Hepatocyte (in vitro differentiated cells): ENCODE data around the gene CCDC88C.

Experiments
- CTCF ChIP-seq: fragments of 200-600 bp; sonication (generic); IDR thresholded peaks from 2 replicates; pipeline ENCODE4 v1.5.1; 2016; ENCODE audit warnings: antibody characterized with exemption, mild to moderate bottlenecking; ENCODE audit not compliant: poor library complexity
- EZH2 ChIP-seq: fragments of 200-600 bp; sonication (generic); IDR thresholded peaks from 2 replicates; pipeline ENCODE4 v1.6.1; 2016; ENCODE audit warnings: antibody characterized with exemption, mild to moderate bottlenecking, borderline replicate concordance
- EZH2phosphoT487 ChIP-seq: fragments of 200-600 bp; sonication (generic); IDR thresholded peaks from one replicate; pipeline ENCODE4 v1.6.1; 2018; ENCODE audit warnings: antibody characterized with exemption, mild to moderate bottlenecking, low read depth, moderate library complexity; ENCODE audit not compliant: unreplicated experiment, severe bottlenecking

GRCh38 chr14:91369628-91370445 is 47.8 kb downstream of the CCDC88C start:
- TF ChIP-seq CTCF, result no peak
- TF ChIP-seq EZH2, result no peak
- no peak for TF ChIP-seq EZH2phosphoT487
